Neural crest cell (in vitro differentiated cells): ENCODE measurements around the gene UTP18. TPM values are rescaled to one million over a fixed set of nuclear protein-coding genes. Genes with fewer than 3 reads are reported as not detected.

ENCODE experiments used
- DNase-seq: peaks from one replicate; pipeline ENCODE4 v3.0.0; 2021; ENCODE audit warnings: low read depth, mixed read lengths, low spot score
- H3K27ac Mint-ChIP-seq: one replicate; pipeline ENCODE4 v1.8.0; 2021; ENCODE audit warnings: mild to moderate bottlenecking, mixed read lengths; ENCODE audit not compliant: unreplicated experiment
- H3K27me3 Mint-ChIP-seq: 2 replicates; pipeline ENCODE4 v1.8.0; 2021; ENCODE audit warnings: low read depth, mild to moderate bottlenecking, mixed read lengths
- H3K36me3 Mint-ChIP-seq: 2 replicates; pipeline ENCODE4 v1.8.0; 2021; ENCODE audit warnings: low read depth, mild to moderate bottlenecking, mixed read lengths
- H3K4me1 Mint-ChIP-seq: 2 replicates; pipeline ENCODE4 v1.8.0; 2021; ENCODE audit warnings: mixed read lengths
- H3K4me3 Mint-ChIP-seq: one replicate; pipeline ENCODE4 v1.8.0; 2021; ENCODE audit warnings: mild to moderate bottlenecking, mixed read lengths
- H3K9me3 Mint-ChIP-seq: 2 replicates; pipeline ENCODE4 v1.8.0; 2021; ENCODE audit warnings: mixed read lengths
- total RNA-seq: library from RNA; stranded (reverse); gene quantifications from 2 replicates; pipeline ENCODE4 v1.2.1, GENCODE V29; 2021
- TF ChIP-seq, protein P1 (sequence below): fragments of 200-600 bp; sonication (generic); conservative IDR thresholded peaks from 2 replicates; pipeline ENCODE4 v1.5.0; 2021; ENCODE audit warnings: antibody characterized with exemption, mild to moderate bottlenecking

Gene UTP18
- total RNA-seq, 1 donor from 2014 or later, result 59.6 TPM

DNA sequence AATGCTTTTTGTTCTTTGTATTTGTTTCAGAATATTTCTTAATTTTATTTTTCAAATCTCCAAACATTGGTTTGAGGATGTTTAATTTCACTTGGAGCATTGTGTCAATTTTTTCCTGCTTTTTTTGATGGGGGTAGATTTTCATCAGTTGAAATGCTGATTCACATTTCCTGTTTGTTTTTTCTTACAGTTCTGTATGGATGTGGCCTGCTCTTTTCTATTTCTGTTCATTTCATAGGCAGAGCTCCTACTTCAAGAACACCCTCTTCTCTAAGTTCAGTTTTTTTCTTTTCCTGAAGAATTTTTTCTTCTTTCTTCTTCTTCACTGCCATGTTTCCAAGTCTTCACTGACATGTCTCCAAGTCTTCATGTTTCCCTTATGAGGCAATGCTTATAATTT, 9.3 kb upstream of the UTP18 start:
- peaks cover 38% of the 10 kb centered on the region for H3K36me3 Mint-ChIP-seq
- peaks cover 3% of the 10 kb centered on the region for H3K4me1 Mint-ChIP-seq
- H3K27me3 Mint-ChIP-seq, result no peaks in the 10 kb centered on the region
- no peak overlapping the region for H3K4me3 Mint-ChIP-seq
- TF ChIP-seq, protein P1, sequence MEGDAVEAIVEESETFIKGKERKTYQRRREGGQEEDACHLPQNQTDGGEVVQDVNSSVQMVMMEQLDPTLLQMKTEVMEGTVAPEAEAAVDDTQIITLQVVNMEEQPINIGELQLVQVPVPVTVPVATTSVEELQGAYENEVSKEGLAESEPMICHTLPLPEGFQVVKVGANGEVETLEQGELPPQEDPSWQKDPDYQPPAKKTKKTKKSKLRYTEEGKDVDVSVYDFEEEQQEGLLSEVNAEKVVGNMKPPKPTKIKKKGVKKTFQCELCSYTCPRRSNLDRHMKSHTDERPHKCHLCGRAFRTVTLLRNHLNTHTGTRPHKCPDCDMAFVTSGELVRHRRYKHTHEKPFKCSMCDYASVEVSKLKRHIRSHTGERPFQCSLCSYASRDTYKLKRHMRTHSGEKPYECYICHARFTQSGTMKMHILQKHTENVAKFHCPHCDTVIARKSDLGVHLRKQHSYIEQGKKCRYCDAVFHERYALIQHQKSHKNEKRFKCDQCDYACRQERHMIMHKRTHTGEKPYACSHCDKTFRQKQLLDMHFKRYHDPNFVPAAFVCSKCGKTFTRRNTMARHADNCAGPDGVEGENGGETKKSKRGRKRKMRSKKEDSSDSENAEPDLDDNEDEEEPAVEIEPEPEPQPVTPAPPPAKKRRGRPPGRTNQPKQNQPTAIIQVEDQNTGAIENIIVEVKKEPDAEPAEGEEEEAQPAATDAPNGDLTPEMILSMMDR, result no peak
- H3K9me3 Mint-ChIP-seq, result peaks cover 2% of the 10 kb centered on the region
- no peak for DNase-seq
- no peak overlapping the region for H3K27ac Mint-ChIP-seq

DNA sequence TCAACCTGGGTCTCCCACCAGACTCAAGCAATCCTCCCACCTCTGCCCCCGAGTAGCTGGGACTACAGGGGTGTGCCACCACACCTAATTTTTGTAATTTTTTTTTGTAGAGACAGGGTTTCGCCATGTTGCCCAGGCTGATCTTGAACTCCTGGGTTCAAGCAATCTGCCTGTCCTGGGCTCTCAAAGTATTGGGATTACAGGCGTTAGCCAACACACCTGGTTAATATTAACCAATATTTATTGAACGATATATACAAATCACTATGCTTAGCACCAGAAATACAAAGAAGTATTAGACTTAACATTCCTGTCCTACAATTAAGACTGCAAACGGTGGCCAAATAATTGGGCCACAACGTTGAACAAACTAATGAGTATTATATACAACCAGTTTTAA, 4.7 kb upstream of the UTP18 start:
- peaks cover 2% of the 10 kb centered on the region for H3K9me3 Mint-ChIP-seq
- TF ChIP-seq, protein P1, result no peak
- peak overlapping the region; percentile 59 for H3K4me3 Mint-ChIP-seq
- peaks cover 18% of the 10 kb centered on the region for H3K36me3 Mint-ChIP-seq
- no peak for DNase-seq
- no peak overlapping the region for H3K27ac Mint-ChIP-seq
- H3K4me1 Mint-ChIP-seq, result peaks cover 28% of the 10 kb centered on the region
- H3K27me3 Mint-ChIP-seq, result no peaks in the 10 kb centered on the region

DNA sequence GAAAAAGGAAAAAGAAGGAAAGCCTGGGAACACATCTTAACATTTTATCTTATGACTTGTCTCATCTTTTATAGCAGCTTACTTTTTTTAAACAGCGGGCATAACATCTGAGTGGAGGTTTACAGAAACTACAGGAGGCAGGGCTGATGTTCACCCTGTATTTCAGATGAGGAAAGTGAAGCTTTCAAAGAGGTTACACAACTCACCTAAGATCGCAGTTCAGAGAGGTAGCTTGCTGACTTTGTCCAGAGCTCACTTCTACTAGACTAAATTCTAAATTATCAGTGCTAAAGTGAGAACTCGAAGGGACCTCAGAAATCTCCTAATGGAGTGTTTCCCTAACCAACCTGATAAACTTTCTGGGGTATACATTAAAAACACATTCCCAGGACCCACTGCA, 4.2 kb upstream of the UTP18 start:
- H3K36me3 Mint-ChIP-seq, result peaks cover 14% of the 10 kb centered on the region
- H3K27me3 Mint-ChIP-seq, result no peaks in the 10 kb centered on the region
- H3K27ac Mint-ChIP-seq, result no peak overlapping the region
- peaks cover 29% of the 10 kb centered on the region for H3K4me1 Mint-ChIP-seq
- peaks cover 2% of the 10 kb centered on the region for H3K9me3 Mint-ChIP-seq
- DNase-seq, result no peak
- H3K4me3 Mint-ChIP-seq, result peak overlapping the region; percentile 74
- TF ChIP-seq, protein P1, result no peak

DNA sequence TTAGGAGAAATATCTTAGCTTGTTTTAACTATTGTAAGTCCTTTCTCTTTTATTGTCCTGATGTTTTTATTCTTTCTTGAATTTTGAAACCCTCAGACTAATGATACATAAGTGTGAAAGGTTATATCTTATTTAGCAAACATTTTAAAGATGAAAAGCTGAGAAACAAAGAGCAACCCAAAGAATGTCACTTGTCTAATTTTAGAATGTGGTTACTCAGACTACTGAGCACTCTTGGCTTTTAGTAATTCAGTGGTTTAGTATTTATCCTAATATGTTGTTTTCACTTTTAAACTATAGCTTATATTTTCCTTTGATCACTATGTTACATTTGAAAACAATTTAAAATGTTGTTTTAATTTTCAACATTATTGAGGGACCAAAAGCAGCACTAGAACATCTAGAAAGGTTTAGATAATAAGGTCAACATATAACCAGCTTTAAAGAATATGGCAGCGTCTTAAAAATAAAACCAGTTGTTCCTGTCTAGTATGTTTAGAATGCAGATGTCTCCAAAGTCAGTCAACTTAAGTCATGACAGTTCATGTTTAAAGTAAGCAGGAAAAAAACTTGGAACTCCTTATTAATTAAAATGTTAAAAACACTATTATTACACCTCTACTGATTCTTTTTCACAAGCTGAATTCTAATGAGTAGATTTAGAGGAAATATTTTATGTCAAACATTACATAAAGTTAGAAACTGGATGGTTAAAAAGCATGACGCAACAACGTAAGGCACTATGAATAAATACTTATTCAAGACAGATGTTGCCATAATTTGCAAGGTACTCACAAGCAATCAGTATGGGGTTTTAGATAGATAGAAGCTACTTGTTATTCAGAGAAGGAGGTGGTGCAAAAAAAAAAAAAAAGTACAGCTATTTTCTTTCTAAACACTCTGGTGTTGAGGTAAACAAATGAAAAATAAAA, 2.9 kb upstream of the UTP18 start:
- TF ChIP-seq, protein P1, result no peak
- H3K27ac Mint-ChIP-seq, result no peak overlapping the region
- peaks cover 7% of the 10 kb centered on the region for H3K36me3 Mint-ChIP-seq
- no peak for DNase-seq
- peak overlapping the region; percentile 100 for H3K4me3 Mint-ChIP-seq
- peaks cover 41% of the 10 kb centered on the region for H3K4me1 Mint-ChIP-seq
- no peaks in the 10 kb centered on the region for H3K27me3 Mint-ChIP-seq
- no peaks in the 10 kb centered on the region for H3K9me3 Mint-ChIP-seq

DNA sequence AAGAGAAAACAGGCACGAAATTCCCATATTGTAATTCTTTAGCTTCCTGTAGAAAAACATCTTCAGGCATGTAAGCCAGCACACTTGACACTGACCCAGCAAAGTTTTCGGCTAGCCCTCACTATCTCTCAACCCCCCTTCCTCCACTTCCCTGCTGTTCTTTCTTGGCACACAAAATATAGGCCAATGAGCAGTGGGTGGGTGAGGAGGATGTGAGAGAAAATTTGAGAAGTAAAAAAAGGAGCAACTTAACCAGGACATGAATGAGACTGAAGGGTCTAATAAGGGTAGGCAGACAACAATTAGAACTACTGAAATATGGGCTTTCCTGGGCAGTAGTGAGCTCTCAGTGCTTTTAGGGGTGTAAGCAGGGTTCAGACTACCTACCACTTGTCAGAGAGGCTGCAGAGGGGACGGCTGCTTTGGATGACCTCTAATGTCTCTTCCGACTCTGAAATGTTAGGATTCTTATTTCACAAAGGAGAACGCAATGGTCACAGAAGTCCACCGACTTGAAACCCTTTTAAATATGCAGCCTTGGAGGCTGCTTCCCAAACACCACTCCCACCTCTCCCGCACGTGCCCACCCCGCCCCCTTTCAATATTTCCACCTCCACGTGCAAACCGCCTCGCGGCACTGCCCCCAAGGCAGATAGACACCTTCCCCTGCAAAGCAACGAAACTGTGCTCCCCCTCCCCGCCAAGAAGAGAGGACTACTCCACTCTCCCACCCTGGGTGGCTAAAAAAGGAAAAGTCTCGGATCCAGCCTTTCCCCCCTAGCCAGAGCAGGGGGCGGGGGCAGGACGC, 1.4 kb upstream of the UTP18 start:
- Mint-ChIP-seq H3K36me3 (peaks cover 5% of the 10 kb centered on the region), H3K27ac (peak overlapping the region; percentile 97), H3K27me3 (no peaks in the 10 kb centered on the region), H3K4me3 (peak overlapping the region; percentile 100), H3K4me1 (peaks cover 52% of the 10 kb centered on the region), H3K9me3 (no peaks in the 10 kb centered on the region)
- DNase-seq, result no peak
- TF ChIP-seq, protein P1, result no peak
